ENCODE results near the gene USP17L18.
A peak's percentile ranks its signal among the peaks of the same experiment; 100 is the strongest.
"Not testable (repeated sequence)": the region's sequence is repeated elsewhere in the genome, so short reads cannot be mapped to it uniquely, and the experiment has no call there.

The USP17L18 gene, protein sequence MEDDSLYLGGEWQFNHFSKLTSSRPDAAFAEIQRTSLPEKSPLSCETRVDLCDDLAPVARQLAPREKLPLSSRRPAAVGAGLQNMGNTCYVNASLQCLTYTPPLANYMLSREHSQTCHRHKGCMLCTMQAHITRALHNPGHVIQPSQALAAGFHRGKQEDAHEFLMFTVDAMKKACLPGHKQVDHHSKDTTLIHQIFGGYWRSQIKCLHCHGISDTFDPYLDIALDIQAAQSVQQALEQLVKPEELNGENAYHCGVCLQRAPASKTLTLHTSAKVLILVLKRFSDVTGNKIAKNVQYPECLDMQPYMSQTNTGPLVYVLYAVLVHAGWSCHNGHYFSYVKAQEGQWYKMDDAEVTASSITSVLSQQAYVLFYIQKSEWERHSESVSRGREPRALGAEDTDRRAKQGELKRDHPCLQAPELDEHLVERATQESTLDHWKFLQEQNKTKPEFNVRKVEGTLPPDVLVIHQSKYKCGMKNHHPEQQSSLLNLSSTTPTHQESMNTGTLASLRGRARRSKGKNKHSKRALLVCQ

DNA sequence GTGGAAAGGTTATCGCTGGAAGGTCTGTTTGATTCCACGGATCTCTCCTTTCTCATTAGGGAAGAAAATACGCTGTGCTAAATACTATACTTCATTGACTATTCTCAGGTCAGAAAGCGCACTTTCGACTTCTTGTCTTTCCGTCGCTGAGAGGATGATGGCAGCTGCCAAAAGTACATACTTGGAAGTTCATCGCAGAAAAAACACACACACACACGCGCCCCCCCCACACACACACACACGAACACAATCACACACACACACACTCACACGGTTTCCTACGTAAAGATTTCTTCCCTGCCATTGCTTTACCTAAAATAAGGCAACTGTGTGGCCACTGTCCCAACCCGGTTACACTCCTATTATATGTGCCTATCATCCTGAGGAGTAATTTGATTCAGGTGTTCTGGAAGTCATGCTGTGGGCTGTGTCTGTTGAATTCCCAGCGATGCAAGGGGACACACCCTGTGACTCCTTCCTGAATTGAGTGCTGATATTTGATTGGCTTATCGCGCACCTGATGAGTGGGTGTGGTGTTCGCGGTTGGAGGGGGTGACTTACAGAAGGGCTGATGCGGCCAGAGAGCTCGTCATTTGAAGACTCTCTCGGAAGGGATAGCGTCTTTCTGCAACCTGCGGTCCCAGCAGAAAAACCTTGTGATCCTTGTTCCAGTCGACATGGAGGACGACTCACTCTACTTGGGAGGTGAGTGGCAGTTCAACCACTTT is at the start of gene USP17L18:
Gene USP17L18 (plus strand): TSS at position 678 of the 728 bp plus-strand sequence. CDS start 0 bp downstream, at position 678.
- DNase-seq (ENCODE audit: low spot score): peak; percentile 0

DNA sequence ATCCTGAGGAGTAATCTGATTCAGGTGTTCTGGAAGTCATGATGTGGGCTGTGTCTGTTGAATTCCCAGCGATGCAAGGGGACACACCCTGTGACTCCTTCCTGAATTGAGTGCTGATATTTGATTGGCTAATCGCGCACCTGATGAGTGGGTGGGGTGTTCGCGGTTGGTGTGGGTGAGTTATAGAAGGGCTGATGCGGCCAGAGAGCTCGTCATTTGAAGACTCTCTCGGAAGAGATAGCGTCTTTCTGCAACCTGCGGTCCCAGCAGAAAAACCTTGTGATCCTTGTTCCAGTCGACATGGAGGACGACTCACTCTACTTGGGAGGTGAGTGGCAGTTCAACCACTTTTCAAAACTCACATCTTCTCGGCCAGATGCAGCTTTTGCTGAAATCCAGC is 38.1 kb upstream of the USP17L18 start, which contains the start of gene USP17L10:
Gene USP17L10 (plus strand): TSS at position 301 of the 400 bp plus-strand sequence. CDS start 0 bp downstream, at position 301.
- not testable (repeated sequence) for DNase-seq (ENCODE audit: low spot score)

DNA sequence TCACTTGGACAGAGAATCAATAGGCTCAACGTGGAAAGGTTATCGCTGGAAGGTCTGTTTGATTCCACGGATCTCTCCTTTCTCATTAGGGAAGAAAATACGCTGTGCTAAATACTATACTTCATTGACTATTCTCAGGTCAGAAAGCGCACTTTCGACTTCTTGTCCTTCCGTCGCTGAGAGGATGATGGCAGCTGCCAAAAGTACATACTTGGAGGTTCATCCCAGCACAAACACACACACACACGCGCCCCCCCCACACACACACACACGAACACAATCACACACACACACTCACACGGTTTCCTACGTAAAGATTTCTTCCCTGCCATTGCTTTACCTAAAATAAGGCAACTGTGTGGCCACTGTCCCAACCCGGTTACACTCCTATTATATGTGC is 33.7 kb upstream of the USP17L18 start:
- DNase-seq (ENCODE audit: low spot score): not testable (repeated sequence)

DNA sequence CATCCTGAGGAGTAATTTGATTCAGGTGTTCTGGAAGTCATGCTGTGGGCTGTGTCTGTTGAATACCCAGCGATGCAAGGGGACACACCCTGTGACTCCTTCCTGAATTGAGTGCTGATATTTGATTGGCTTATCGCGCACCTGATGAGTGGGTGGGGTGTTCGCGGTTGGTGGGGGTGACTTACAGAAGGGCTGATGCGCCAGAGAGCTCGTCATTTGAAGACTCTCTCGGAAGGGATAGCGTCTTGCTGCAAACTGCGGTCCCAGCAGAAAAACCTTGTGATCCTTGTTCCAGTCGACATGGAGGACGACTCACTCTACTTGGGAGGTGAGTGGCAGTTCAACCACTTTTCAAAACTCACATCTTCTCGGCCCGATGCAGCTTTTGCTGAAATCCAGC is 33.3 kb upstream of the USP17L18 start, which contains the start of gene USP17L11:
Gene USP17L11 (plus strand): TSS at position 301 of the 400 bp plus-strand sequence. CDS start 0 bp downstream, at position 301.
- DNase-seq (ENCODE audit: low spot score): not testable (repeated sequence)

DNA sequence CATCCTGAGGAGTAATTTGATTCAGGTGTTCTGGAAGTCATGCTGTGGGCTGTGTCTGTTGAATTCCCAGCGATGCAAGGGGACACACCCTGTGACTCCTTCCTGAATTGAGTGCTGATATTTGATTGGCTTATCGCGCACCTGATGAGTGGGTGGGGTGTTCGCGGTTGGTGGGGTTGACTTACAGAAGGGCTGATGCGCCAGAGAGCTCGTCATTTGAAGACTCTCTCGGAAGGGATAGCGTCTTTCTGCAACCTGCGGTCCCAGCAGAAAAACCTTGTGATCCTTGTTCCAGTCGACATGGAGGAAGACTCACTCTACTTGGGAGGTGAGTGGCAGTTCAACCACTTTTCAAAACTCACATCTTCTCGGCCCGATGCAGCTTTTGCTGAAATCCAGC is 28.6 kb upstream of the USP17L18 start, which contains the start of gene USP17L12:
Gene USP17L12 (plus strand): TSS at position 301 of the 400 bp plus-strand sequence. CDS start 0 bp downstream, at position 301.
- DNase-seq (ENCODE audit: low spot score): not testable (repeated sequence)

DNA sequence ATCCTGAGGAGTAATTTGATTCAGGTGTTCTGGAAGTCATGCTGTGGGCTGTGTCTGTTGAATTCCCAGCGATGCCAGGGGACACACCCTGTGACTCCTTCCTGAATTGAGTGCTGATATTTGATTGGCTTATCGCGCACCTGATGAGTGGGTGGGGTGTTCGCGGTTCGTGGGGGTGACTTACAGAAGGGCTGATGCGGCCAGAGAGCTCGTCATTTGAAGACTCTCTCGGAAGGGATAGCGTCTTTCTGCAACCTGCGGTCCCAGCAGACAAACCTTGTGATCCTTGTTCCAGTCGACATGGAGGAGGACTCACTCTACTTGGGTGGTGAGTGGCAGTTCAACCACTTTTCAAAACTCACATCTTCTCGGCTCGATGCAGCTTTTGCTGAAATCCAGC is 23.8 kb upstream of the USP17L18 start, which contains the start of gene USP17L13:
Gene USP17L13 (plus strand): TSS at position 301 of the 400 bp plus-strand sequence. CDS start 0 bp downstream, at position 301.
- DNase-seq (ENCODE audit: low spot score): not testable (repeated sequence)

DNA sequence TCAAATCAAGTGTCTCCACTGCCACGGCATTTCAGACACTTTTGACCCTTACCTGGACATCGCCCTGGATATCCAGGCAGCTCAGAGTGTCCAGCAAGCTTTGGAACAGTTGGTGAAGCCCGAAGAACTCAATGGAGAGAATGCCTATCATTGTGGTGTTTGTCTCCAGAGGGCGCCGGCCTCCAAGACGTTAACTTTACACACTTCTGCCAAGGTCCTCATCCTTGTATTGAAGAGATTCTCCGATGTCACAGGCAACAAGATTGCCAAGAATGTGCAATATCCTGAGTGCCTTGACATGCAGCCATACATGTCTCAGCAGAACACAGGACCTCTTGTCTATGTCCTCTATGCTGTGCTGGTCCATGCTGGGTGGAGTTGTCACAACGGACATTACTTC is 18.2 kb upstream of the USP17L18 start:
- DNase-seq (ENCODE audit: low spot score): not testable (repeated sequence)

DNA sequence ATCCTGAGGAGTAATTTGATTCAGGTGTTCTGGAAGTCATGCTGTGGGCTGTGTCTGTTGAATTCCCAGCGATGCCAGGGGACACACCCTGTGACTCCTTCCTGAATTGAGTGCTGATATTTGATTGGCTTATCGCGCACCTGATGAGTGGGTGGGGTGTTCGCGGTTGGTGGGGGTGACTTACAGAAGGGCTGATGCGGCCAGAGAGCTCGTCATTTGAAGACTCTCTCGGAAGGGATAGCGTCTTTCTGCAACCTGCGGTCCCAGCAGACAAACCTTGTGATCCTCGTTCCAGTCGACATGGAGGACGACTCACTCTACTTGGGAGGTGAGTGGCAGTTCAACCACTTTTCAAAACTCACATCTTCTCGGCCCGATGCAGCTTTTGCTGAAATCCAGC is 14.3 kb upstream of the USP17L18 start, which contains the start of gene USP17L15:
Gene USP17L15 (plus strand): TSS at position 301 of the 400 bp plus-strand sequence. CDS start 0 bp downstream, at position 301.
- not testable (repeated sequence) for DNase-seq (ENCODE audit: low spot score)

DNA sequence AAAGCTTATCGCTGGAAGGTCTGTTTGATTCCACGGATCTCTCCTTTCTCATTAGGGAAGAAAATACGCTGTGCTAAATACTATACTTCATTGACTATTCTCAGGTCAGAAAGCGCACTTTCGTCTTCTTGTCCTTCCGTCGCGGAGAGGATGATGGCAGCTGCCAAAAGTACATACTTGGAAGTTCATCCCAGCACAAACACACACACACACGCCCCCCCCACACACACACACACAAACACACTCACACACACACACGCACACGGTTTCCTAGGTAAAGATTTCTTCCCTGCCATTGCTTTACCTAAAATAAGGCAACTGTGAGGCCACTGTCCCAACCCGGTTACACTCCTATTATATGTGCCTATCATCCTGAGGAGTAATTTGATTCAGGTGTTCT is 10.0 kb upstream of the USP17L18 start:
- not testable (repeated sequence) for DNase-seq (ENCODE audit: low spot score)

DNA sequence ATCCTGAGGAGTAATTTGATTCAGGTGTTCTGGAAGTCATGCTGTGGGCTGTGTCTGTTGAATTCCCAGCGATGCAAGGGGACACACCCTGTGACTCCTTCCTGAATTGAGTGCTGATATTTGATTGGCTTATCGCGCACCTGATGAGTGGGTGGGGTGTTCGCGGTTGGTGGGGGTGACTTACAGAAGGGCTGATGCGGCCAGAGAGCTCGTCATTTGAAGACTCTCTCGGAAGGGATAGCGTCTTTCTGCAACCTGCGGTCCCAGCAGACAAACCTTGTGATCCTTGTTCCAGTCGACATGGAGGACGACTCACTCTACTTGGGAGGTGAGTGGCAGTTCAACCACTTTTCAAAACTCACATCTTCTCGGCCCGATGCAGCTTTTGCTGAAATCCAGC is 4.9 kb upstream of the USP17L18 start, which contains the start of gene USP17L17:
Gene USP17L17 (plus strand): TSS at position 301 of the 400 bp plus-strand sequence. CDS start 0 bp downstream, at position 301.
- not testable (repeated sequence) for DNase-seq (ENCODE audit: low spot score)

DNA sequence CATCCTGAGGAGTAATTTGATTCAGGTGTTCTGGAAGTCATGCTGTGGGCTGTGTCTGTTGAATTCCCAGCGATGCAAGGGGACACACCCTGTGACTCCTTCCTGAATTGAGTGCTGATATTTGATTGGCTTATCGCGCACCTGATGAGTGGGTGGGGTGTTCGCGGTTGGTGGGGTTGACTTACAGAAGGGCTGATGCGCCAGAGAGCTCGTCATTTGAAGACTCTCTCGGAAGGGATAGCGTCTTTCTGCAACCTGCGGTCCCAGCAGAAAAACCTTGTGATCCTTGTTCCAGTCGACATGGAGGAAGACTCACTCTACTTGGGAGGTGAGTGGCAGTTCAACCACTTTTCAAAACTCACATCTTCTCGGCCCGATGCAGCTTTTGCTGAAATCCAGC is 4.6 kb downstream of the USP17L18 start, which contains the start of gene USP17L19:
Gene USP17L19 (plus strand): TSS at position 301 of the 400 bp plus-strand sequence. CDS start 0 bp downstream, at position 301.
- DNase-seq (ENCODE audit: low spot score): not testable (repeated sequence)

DNA sequence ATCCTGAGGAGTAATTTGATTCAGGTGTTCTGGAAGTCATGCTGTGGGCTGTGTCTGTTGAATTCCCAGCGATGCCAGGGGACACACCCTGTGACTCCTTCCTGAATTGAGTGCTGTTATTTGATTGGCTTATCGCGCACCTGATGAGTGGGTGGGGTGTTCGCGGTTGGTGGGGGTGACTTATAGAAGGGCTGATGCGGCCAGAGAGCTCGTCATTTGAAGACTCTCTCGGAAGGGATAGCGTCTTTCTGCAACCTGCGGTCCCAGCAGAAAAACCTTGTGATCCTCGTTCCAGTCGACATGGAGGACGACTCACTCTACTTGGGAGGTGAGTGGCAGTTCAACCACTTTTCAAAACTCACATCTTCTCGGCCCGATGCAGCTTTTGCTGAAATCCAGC is 9.4 kb downstream of the USP17L18 start, which contains the start of gene USP17L20:
Gene USP17L20 (plus strand): TSS at position 301 of the 400 bp plus-strand sequence. CDS start 0 bp downstream, at position 301.
- DNase-seq (ENCODE audit: low spot score): not testable (repeated sequence)

DNA sequence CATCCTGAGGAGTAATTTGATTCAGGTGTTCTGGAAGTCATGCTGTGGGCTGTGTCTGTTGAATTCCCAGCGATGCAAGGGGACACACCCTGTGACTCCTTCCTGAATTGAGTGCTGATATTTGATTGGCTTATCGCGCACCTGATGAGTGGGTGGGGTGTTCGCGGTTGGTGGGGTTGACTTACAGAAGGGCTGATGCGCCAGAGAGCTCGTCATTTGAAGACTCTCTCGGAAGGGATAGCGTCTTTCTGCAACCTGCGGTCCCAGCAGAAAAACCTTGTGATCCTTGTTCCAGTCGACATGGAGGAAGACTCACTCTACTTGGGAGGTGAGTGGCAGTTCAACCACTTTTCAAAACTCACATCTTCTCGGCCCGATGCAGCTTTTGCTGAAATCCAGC is 14.1 kb downstream of the USP17L18 start, which contains the start of gene USP17L21:
Gene USP17L21 (plus strand): TSS at position 301 of the 400 bp plus-strand sequence. CDS start 0 bp downstream, at position 301.
- DNase-seq (ENCODE audit: low spot score): not testable (repeated sequence)

DNA sequence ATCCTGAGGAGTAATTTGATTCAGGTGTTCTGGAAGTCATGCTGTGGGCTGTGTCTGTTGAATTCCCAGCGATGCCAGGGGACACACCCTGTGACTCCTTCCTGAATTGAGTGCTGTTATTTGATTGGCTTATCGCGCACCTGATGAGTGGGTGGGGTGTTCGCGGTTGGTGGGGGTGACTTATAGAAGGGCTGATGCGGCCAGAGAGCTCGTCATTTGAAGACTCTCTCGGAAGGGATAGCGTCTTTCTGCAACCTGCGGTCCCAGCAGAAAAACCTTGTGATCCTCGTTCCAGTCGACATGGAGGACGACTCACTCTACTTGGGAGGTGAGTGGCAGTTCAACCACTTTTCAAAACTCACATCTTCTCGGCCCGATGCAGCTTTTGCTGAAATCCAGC is 18.9 kb downstream of the USP17L18 start, which contains the start of gene USP17L22:
Gene USP17L22 (plus strand): TSS at position 301 of the 400 bp plus-strand sequence. CDS start 0 bp downstream, at position 301.
- not testable (repeated sequence) for DNase-seq (ENCODE audit: low spot score)

DNA sequence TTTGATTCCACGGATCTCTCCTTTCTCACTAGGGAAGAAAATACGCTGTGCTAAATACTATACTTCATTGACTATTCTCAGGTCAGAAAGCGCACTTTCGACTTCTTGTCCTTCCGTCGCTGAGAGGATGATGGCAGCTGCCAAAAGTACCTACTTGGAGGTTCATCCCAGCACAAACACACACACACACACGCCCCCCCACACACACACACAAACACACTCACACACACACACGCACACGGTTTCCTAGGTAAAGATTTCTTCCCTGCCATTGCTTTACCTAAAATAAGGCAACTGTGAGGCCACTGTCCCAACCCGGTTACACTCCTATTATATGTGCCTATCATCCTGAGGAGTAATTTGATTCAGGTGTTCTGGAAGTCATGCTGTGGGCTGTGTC is 23.3 kb downstream of the USP17L18 start:
- not testable (repeated sequence) for DNase-seq (ENCODE audit: low spot score)
